Erythroblast (primary cell): ENCODE measurements around the gene RCAN2.

ENCODE experiments used
- GATA1 ChIP-seq: IDR thresholded peaks from 2 replicates; pipeline ENCODE4 v1.6.1; 2011; ENCODE audit warnings: low read depth, mild to moderate bottlenecking, control low read depth, low read length, moderate library complexity
- POLR2A ChIP-seq: IDR thresholded peaks from 2 replicates; pipeline ENCODE4 v1.6.1; 2011; ENCODE audit warnings: mild to moderate bottlenecking, low read length

DNA sequence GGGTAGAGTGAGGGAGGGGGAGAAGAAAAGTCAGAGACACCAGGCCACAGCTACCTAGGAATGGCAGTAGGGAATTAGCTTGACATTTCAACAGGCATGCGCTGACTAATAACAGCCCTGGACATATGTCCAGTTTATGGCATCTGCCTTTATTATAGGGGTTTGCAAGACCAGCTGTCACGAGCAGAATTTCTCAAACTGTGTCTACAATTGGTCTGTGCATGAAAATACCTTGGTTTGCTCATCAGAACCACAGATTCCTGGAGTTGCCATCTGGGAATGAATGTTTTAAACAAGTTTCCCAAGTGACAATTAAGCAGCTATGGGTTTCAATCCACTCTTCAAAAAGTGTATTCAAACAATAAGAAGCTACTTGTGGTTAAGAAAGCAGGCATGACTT, 210.1 kb downstream of the RCAN2 start:
- no peak for TF ChIP-seq POLR2A
- TF ChIP-seq GATA1 = no peak
